Tibial artery (tissue), 4 donors: ENCODE results near the gene NPVF.
A peak's percentile ranks its signal among the peaks of the same experiment; 100 is the strongest.

Experiments
- DNase-seq, 2 donors: peaks; one replicate each; pipeline ENCODE4 v3.0.0-alpha.2; 2019
- H3K27ac ChIP-seq, 2 donors: fragments of 200-600 bp; sonication (generic) in 1 of 2; 1 replicate in 1 of 2; 2 replicates in 1 of 2; pipeline ENCODE4 v1.5.1; 2018 to 2019; ENCODE audit warnings: mild to moderate bottlenecking in 1 of 2
- H3K27me3 ChIP-seq, 2 donors: fragments of 200-600 bp; sonication (generic) in 1 of 2; one replicate each; pipeline versions ENCODE4 v1.5.1 to v1.6.0; 2016 to 2019
- H3K36me3 ChIP-seq, 3 donors: fragments of 200-600 bp; sonication (generic) in 2 of 3; one replicate each; pipeline ENCODE4 v1.5.1; 2016 to 2019; ENCODE audit warnings: mild to moderate bottlenecking in 2 of 3
- H3K4me1 ChIP-seq, 4 donors: fragments of 200-600 bp; sonication (generic) in 2 of 4; 1 replicate in 3 of 4; 2 replicates in 1 of 4; pipeline ENCODE4 v1.5.1; 2016 to 2019
- H3K4me3 ChIP-seq, 2 donors: fragments of 200-600 bp; sonication (generic) in 1 of 2; 1 replicate in 1 of 2; 2 replicates in 1 of 2; pipeline ENCODE4 v1.5.1; 2018 to 2019; ENCODE audit warnings: mild to moderate bottlenecking in 2 of 2
- H3K9me3 ChIP-seq, 3 donors: fragments of 200-600 bp; sonication (generic) in 1 of 3; one replicate each; pipeline ENCODE4 v1.5.1; 2016 to 2019
- CTCF ChIP-seq, 2 experiments: fragments of 200-600 bp in 1 of 2; fragments of 450-650 bp in 1 of 2; IDR thresholded peaks; one replicate each; pipeline ENCODE4 v1.5.1; 2017 to 2019; ENCODE audit warnings: antibody characterized with exemption in 2 of 2, mild to moderate bottlenecking in 1 of 2, moderate library complexity in 1 of 2
- intact Hi-C: fragments of 100-400 bp; cut with DNase I; formaldehyde crosslinking; loops from one replicate; pipeline ENCODE4 v1.15.0; 2023; ENCODE audit warnings: low total_unique reads

The NPVF gene

DNA sequence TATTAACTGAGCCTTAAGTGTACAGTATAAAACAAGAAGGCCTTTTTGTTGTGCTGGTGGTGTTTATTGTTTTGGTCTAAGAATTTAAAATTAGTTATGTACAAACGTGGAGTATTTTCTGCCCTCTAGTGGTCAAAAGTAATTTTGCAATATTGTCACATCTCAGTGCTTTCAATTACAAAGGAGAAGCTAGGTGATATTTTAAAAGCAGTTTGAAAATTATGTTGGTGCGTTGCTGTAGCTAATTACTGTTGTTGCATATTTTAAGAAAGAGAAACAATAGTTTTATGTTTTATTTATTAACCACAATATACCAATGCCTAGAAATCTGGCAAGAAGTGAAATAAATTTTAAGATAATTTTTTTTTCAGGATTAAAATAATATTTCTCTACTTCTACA, 11.4 kb downstream of the NPVF start:
- TF ChIP-seq CTCF (IDR thresholded peaks at IDR 0.05): peak; percentile 58 to 73
- intact Hi-C loops: no loop called here
- H3K4me1 ChIP-seq: no peaks in the 10 kb centered on the region
- no peaks in the 10 kb centered on the region for H3K36me3 ChIP-seq
- no peak for DNase-seq
- no peak overlapping the region for H3K4me3 ChIP-seq
- no peak overlapping the region for H3K27ac ChIP-seq
- no peaks in the 10 kb centered on the region for H3K9me3 ChIP-seq
- no peaks in the 10 kb centered on the region for H3K27me3 ChIP-seq

GRCh38 chr7:25215694-25216335, 12.5 kb downstream of the NPVF start:
- no peak for DNase-seq
- Histone ChIP-seq H3K36me3 (no peaks in the 10 kb centered on the region), H3K27ac (no peak overlapping the region), H3K27me3 (no peaks in the 10 kb centered on the region), H3K4me3 (no peak overlapping the region), H3K9me3 (no peaks in the 10 kb centered on the region), H3K4me1 (no peaks in the 10 kb centered on the region)
- TF ChIP-seq CTCF (IDR thresholded peaks at IDR 0.05): no peak
- intact Hi-C loops: no loop called here

- no peak for DNase-seq
- Histone ChIP-seq H3K27me3 (peaks cover 0 to 6% of the 10 kb centered on the region in 2 donors), H3K4me3 (no peak overlapping the region), H3K27ac (no peak overlapping the region), H3K4me1 (no peaks in the 10 kb centered on the region), H3K9me3 (peaks cover 4 to 10% (median 8%) of the 10 kb centered on the region in 3 donors), H3K36me3 (no peaks in the 10 kb centered on the region)
- TF ChIP-seq CTCF (IDR thresholded peaks at IDR 0.05): no peak
- intact Hi-C loops: no loop called here
Observed at GRCh38 chr7:25208525-25209221, 19.6 kb downstream of the NPVF start.

DNA sequence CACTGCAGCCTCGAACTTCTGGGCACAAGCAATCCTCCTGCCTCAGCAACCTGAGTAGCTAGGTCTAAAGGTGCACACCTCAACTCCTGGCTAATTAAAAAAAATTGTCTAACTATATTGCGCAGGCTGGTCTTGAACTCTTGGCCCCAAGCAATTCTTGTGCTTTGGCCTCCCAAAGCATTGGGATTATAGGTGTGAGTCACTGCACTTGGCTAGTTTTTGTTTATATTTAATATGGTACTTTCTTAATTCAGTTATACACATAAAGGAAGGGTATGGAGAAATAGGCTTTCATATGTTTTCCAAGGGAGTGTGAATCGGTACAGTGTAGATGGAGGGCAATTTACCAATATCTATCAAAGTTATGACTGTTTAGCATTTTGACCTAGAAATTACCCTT, 20.4 kb downstream of the NPVF start:
- DNase-seq: no peak
- no peak overlapping the region for H3K4me3 ChIP-seq
- intact Hi-C loops: no loop called here
- TF ChIP-seq CTCF (IDR thresholded peaks at IDR 0.05): no peak
- no peaks in the 10 kb centered on the region for H3K36me3 ChIP-seq
- no peaks in the 10 kb centered on the region for H3K4me1 ChIP-seq
- peaks cover 0 to 6% of the 10 kb centered on the region in 2 donors for H3K27me3 ChIP-seq
- H3K9me3 ChIP-seq: peaks cover 4 to 10% (median 8%) of the 10 kb centered on the region in 3 donors
- no peak overlapping the region for H3K27ac ChIP-seq

DNA sequence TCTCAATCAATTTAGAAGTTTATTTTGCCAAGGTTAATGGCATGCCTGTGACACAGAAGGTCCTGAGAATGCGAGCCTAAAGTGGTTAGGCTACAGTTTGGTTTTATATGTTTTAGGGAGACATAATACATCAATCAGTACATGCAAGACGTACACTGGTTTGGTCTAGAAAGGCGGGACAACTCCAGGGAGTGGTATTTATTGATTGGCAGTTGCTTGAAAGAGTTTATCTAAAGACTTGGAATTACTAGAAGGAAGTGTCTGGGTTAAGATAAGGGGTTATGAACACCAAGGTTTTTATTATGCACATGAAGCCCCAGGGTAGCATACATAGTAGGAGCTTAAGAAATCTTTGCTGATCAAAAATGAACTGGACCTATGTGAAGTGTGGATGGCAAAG, 21.5 kb downstream of the NPVF start:
- intact Hi-C loops: no loop called here
- TF ChIP-seq CTCF (IDR thresholded peaks at IDR 0.05): no peak
- no peak for DNase-seq
- Histone ChIP-seq H3K27ac (no peak overlapping the region), H3K9me3 (peaks cover 4 to 10% (median 8%) of the 10 kb centered on the region in 3 donors), H3K4me3 (no peak overlapping the region), H3K36me3 (no peaks in the 10 kb centered on the region), H3K27me3 (peaks cover 0 to 6% of the 10 kb centered on the region in 2 donors), H3K4me1 (no peaks in the 10 kb centered on the region)
